ENCODE results near the gene KRTAP10-2. TPM values are rescaled to one million over a fixed set of nuclear protein-coding genes. Genes with fewer than 3 reads are reported as not detected.

The KRTAP10-2 gene
- total RNA-seq, 4 donors from 2014 or later = not detected

DNA sequence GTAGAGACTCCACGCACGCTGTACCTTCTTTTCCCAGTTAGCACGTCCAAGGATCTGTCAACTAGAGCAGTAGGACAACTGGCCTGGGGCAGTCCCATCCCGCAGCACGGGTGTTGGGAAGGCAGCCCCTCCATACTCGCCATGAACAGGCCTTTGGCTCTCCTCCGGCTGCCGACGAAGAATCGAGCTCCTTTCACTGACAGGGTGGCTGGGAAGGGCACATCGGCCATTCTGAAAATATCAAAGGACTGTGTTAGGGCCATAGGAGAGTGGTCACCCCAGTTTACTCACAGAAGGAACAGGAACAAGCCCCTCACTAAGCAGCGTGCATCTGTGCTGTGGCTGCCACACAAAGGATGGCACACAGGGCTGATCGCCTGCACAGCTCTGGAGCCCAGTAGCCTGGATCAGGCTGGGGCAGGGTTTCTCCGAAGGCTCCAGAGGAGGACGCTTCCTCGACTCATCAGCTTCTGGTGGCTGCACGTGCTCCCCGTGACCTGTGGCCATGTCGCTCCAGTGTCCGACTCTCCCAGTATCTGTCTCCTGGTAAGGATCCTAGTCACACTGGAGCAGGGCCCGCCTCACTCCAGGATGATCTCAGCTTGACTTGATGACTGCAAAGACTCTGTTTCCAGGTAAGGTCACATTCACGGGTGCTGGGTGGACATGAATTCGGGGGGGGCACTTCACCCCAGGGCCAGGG lies 20.3 kb downstream of the KRTAP10-2 start:
- no peaks in the 10 kb centered on the region for H3K9me3 ChIP-seq
- no peak for TF ChIP-seq EP300 (IDR thresholded peaks at IDR 0.05)
- TF ChIP-seq POLR2A (IDR thresholded peaks at IDR 0.05; ENCODE audit: low read depth) = no peak
- TF ChIP-seq, protein P1, sequence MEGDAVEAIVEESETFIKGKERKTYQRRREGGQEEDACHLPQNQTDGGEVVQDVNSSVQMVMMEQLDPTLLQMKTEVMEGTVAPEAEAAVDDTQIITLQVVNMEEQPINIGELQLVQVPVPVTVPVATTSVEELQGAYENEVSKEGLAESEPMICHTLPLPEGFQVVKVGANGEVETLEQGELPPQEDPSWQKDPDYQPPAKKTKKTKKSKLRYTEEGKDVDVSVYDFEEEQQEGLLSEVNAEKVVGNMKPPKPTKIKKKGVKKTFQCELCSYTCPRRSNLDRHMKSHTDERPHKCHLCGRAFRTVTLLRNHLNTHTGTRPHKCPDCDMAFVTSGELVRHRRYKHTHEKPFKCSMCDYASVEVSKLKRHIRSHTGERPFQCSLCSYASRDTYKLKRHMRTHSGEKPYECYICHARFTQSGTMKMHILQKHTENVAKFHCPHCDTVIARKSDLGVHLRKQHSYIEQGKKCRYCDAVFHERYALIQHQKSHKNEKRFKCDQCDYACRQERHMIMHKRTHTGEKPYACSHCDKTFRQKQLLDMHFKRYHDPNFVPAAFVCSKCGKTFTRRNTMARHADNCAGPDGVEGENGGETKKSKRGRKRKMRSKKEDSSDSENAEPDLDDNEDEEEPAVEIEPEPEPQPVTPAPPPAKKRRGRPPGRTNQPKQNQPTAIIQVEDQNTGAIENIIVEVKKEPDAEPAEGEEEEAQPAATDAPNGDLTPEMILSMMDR (IDR thresholded peaks at IDR 0.05) = no peak
- TF ChIP-seq POLR2AphosphoS5 (IDR thresholded peaks at IDR 0.05) = no peak
- WGBS = 87% methylated on average over 14 of the region's 23 CpGs
- H3K4me1 ChIP-seq = no peaks in the 10 kb centered on the region
- H3K27ac ChIP-seq (replicated peaks in 1 of 4) = no peak overlapping the region
- H3K4me3 ChIP-seq = no peak overlapping the region
- H3K27me3 ChIP-seq = peaks cover 0 to 51% (median 0%) of the 10 kb centered on the region in 4 donors
- no peak for DNase-seq (ENCODE audit: extremely low spot score)
- H3K36me3 ChIP-seq = no peaks in the 10 kb centered on the region
- intact Hi-C loops (cut with DNase I) = no loop called here

DNA sequence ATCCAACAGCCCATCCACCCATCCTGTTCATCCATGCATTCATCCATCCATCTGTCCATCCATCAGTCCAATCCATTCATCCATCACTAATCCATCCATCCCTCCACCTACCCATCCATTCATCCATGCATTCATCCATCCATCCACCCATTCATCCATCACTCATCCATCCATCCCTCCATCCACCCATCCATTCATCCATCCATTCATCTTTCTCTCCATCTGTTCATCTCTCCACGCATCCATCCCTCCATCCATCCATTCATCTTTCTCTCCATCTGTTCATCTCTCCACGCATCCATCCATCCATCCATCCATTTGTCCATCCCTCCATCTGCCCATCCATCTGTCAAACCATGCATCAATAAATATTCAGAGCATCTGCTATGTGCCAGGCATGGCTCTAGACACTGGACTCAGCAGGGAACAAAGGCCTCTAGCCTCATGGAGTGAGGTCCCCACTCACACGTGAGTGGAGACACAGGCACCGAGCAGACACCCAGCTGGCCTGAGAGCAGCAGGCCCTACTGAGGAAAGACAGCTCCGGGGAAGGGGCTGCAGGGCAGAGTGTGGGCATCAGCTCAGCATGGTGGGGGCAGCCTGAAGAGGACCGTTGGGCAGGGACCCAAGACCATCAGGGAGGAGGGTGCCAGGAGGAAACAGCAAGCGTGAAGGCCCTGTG lies 20.9 kb downstream of the KRTAP10-2 start:
- DNase-seq (ENCODE audit: extremely low spot score) = no peak
- intact Hi-C loops (cut with DNase I) = no loop called here
- 90% methylated on average over 7 of the region's 7 CpGs for WGBS

DNA sequence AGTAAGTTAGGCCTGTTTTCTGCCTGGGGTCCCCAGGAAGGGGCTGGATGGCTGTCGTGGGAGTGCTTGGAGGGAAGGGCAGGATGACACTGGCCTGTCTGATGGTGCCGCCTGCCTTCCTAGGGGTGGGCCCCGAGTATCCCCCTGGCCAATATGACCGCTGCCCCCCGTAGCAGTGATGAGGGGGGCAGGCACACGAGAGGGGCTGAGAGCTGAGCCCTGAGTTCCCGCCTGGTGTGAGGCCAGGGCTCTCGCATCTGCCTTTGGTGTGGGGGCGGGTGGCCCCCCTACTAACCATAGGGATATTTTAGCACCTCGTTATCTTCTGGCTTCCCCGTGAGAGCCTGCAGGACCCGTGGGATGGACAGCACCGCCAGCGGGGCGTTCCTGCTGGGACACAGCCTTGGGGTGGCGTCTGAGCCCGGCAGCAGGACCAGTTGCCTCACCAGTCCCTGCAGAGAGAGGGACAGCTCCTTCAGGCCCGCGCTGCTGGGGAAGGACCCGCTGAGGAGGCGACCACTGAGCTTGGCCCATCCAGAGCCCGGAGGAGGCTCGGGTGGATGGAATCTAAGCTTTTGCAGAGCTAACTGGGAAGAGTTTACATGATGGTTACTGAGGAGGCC lies 21.7 kb downstream of the KRTAP10-2 start:
- DNase-seq (ENCODE audit: extremely low spot score) = no peak
- no peaks in the 10 kb centered on the region for H3K4me1 ChIP-seq
- peaks cover 0 to 51% (median 0%) of the 10 kb centered on the region in 4 donors for H3K27me3 ChIP-seq
- H3K4me3 ChIP-seq = no peak overlapping the region
- TF ChIP-seq POLR2AphosphoS5 (IDR thresholded peaks at IDR 0.05) (no peak), EP300 (IDR thresholded peaks at IDR 0.05) (no peak)
- no peaks in the 10 kb centered on the region for H3K9me3 ChIP-seq
- intact Hi-C loops (cut with DNase I) = no loop called here
- no peaks in the 10 kb centered on the region for H3K36me3 ChIP-seq
- H3K27ac ChIP-seq (replicated peaks in 1 of 4) = no peak overlapping the region
- 80% methylated on average over 18 of the region's 23 CpGs for WGBS

More for the DNA sequence above, 20.9 kb downstream of the KRTAP10-2 start:
- Histone ChIP-seq H3K27ac (replicated peaks in 1 of 4) (no peak overlapping the region), H3K9me3 (no peaks in the 10 kb centered on the region), H3K4me1 (no peaks in the 10 kb centered on the region), H3K4me3 (no peak overlapping the region), H3K36me3 (no peaks in the 10 kb centered on the region), H3K27me3 (peaks cover 0 to 51% (median 0%) of the 10 kb centered on the region in 4 donors)
- TF ChIP-seq POLR2AphosphoS5 (IDR thresholded peaks at IDR 0.05) (no peak), EP300 (IDR thresholded peaks at IDR 0.05) (no peak), POLR2A (IDR thresholded peaks at IDR 0.05; ENCODE audit: low read depth) (no peak)
- TF ChIP-seq, protein P1 (IDR thresholded peaks at IDR 0.05) = no peak

DNA sequence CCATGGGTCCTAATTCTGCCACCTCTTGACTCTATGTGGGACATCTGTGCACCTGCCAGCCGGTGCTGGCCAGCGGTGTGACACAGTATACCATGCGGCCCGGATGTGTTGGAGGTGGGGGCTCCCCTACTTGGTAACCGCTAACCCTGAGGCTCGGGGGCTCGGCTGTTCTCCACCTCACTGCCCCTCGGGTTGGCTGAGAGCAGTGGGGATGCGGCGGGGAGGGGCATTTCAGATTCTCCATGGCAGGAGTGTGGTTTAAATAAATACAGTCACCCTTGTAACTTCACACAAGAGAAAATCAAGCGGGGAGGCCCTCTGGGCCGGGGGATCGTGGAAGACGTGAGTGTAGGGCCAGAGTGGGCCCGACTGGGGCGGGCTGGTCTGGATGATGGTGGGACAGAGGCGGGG lies 22.3 kb downstream of the KRTAP10-2 start:
- intact Hi-C loops (cut with DNase I) = no loop called here
- no peak for DNase-seq (ENCODE audit: extremely low spot score)

More for the DNA sequence above, 22.3 kb downstream of the KRTAP10-2 start:
- TF ChIP-seq EP300 (IDR thresholded peaks at IDR 0.05) = no peak
- no peak for TF ChIP-seq POLR2A (IDR thresholded peaks at IDR 0.05; ENCODE audit: low read depth)
- no peak for TF ChIP-seq POLR2AphosphoS5 (IDR thresholded peaks at IDR 0.05)
- TF ChIP-seq, protein P1 (IDR thresholded peaks at IDR 0.05) = no peak
- no peak overlapping the region for H3K4me3 ChIP-seq
- H3K4me1 ChIP-seq = no peaks in the 10 kb centered on the region
- no peaks in the 10 kb centered on the region for H3K36me3 ChIP-seq
- 90% methylated on average over 17 of the region's 17 CpGs for WGBS
- no peak overlapping the region for H3K27ac ChIP-seq (replicated peaks in 1 of 4)
- H3K9me3 ChIP-seq = no peaks in the 10 kb centered on the region
- H3K27me3 ChIP-seq = peaks cover 0 to 51% (median 0%) of the 10 kb centered on the region in 4 donors

Data from esophagus muscularis mucosa (tissue), 4 donors.